HCT116 (cell line): ENCODE data around the gene PHF10. TPM values are rescaled to one million over a fixed set of nuclear protein-coding genes. Genes with fewer than 3 reads are reported as not detected.

Experiments used
- ATAC-seq: fragments of 200-7000 bp; cut with Tn5 transposase; 2 replicates; pipeline ENCODE4 v1.9.1; 2020; ENCODE audit warnings: mild to moderate bottlenecking, moderate library complexity
- BruUV-seq: library from RNA; stranded (reverse); fragments of 400-500 nt; replicated peaks from 2 replicates; lab custom pipeline; 2021; lab: Mats Ljungman, UMichigan
- CTCF ChIA-PET: fragments of 300-600 bp; sonication (Branson Sonifier 250); formaldehyde crosslinking; loops from one replicate; lab custom pipeline; 2021; ENCODE audit warnings: antibody characterized with exemption; lab: Charles Lee
- POLR2A ChIA-PET: fragments of 300-600, 350-600 bp; sonication (Branson Sonifier 250); formaldehyde crosslinking; loops from one replicate; lab custom pipeline; 2021; ENCODE audit warnings: antibody characterized with exemption; lab: Charles Lee
- RAD21 ChIA-PET, 2 experiments: fragments of 300-600 bp; sonication (Branson Sonifier 250); formaldehyde crosslinking; loops; one replicate each; lab custom pipeline; 2023; ENCODE audit warnings: low total read pairs in 2 of 2; ENCODE audit not compliant: uncharacterized antibody in 2 of 2, unreplicated experiment in 2 of 2, low non-redundant PET in 1 of 2; lab: Charles Lee
- DNase-seq: peaks from one replicate; pipeline ENCODE4 v3.0.0-alpha.2; 2010; ENCODE audit warnings: low read depth, low spot score
- H2AFZ ChIP-seq: fragments of 200-600 bp; shearing (Covaris generic), sonication (generic); 2 replicates; pipeline ENCODE4 v1.6.1; 2017; ENCODE audit warnings: low read depth, mixed run types, mixed read lengths, antibody characterized with exemption, low read length; ENCODE audit not compliant: poor library complexity, severe bottlenecking
- H3K27ac ChIP-seq: 2 replicates; pipeline ENCODE4 v1.5.1; 2012; ENCODE audit warnings: low read depth, low read length
- H3K27me3 ChIP-seq: fragments of 200-600 bp; sonication (generic); 2 replicates; pipeline ENCODE4 v1.6.1; 2016; ENCODE audit warnings: mixed run types, low read length, mixed read lengths; ENCODE audit not compliant: insufficient read depth
- H3K36me3 ChIP-seq, 2 experiments: fragments of 200-500 bp in 1 of 2; fragments of 200-600 bp in 1 of 2; sonication (Bioruptor generic) in 1 of 2; sonication (generic) in 1 of 2; 2 replicates each; pipeline versions ENCODE4 v1.5.1 to v1.6.1; 2014 to 2016; ENCODE audit warnings: low read length in 2 of 2, inconsistent platforms in 1 of 2, mixed read lengths in 1 of 2, mixed run types in 1 of 2; ENCODE audit not compliant: insufficient read depth in 2 of 2, control insufficient read depth in 1 of 2
- H3K4me1 ChIP-seq, 2 experiments: fragments of 200-600 bp in 1 of 2; sonication (generic) in 1 of 2; 2 replicates each; pipeline versions ENCODE4 v1.5.1 to v1.6.1; 2012 to 2017; ENCODE audit warnings: low read length in 2 of 2, inconsistent platforms in 1 of 2, mild to moderate bottlenecking in 1 of 2, mixed read lengths in 1 of 2, mixed run types in 1 of 2, moderate library complexity in 1 of 2; ENCODE audit not compliant: insufficient read depth in 2 of 2, control insufficient read depth in 1 of 2
- H3K4me2 ChIP-seq: fragments of 200-600 bp; sonication (generic); 2 replicates; pipeline ENCODE4 v1.6.1; 2017; ENCODE audit warnings: mixed run types, low read length, mixed read lengths
- H3K4me3 ChIP-seq, 2 experiments: fragments of 200-600 bp in 1 of 2; sonication (generic) in 1 of 2; replicated peaks in 1 of 2; 2 replicates each; pipeline ENCODE4 v1.5.1; 2011 to 2016; ENCODE audit warnings: low read length in 2 of 2, control low read depth in 1 of 2, low read depth in 1 of 2, mild to moderate bottlenecking in 1 of 2, mixed read lengths in 1 of 2, mixed run types in 1 of 2
- H3K79me2 ChIP-seq: fragments of 200-600 bp; sonication (generic); 2 replicates; pipeline ENCODE4 v1.6.1; 2017; ENCODE audit warnings: mild to moderate bottlenecking, mixed run types, low read length, moderate library complexity, mixed read lengths; ENCODE audit not compliant: insufficient read depth
- H3K9ac ChIP-seq: fragments of 200-600 bp; sonication (generic); 2 replicates; pipeline ENCODE4 v1.6.1; 2016; ENCODE audit warnings: low read length, mixed read lengths
- H3K9me2 ChIP-seq: fragments of 200-600 bp; sonication (generic), shearing (Covaris generic); 2 replicates; pipeline ENCODE4 v1.6.1; 2017; ENCODE audit warnings: mixed run types, mild to moderate bottlenecking, moderate library complexity; ENCODE audit not compliant: insufficient read depth
- H3K9me3 ChIP-seq, 2 experiments: fragments of 200-500 bp in 1 of 2; fragments of 200-600 bp in 1 of 2; sonication (Bioruptor generic) in 1 of 2; sonication (generic) in 1 of 2; 2 replicates each; pipeline ENCODE4 v1.6.1; 2014 to 2017; ENCODE audit warnings: low read length in 2 of 2, mixed read lengths in 2 of 2, inconsistent platforms in 1 of 2, low read depth in 1 of 2, mild to moderate bottlenecking in 1 of 2, mixed run types in 1 of 2, moderate library complexity in 1 of 2; ENCODE audit not compliant: control insufficient read depth in 1 of 2, insufficient read depth in 1 of 2
- H4K20me1 ChIP-seq: fragments of 200-600 bp; sonication (generic), shearing (Covaris generic); 2 replicates; pipeline ENCODE4 v1.6.1; 2017; ENCODE audit warnings: mixed run types, mild to moderate bottlenecking, moderate library complexity; ENCODE audit not compliant: insufficient read depth
- CBX3 ChIP-seq: IDR thresholded peaks from 2 replicates; pipeline ENCODE4 v1.6.1; 2012; ENCODE audit warnings: low read depth
- CEBPB ChIP-seq: IDR thresholded peaks from 2 replicates; pipeline ENCODE4 v1.6.1; 2012; ENCODE audit warnings: low read depth
- CTCF ChIP-seq, 3 experiments: fragments of 200-600 bp in 1 of 3; sonication (generic) in 1 of 3; IDR thresholded peaks in 2 of 3; conservative IDR thresholded peaks in 1 of 3; 2 replicates each; pipeline ENCODE4 v1.5.1; 2012 to 2017; ENCODE audit warnings: low read depth in 2 of 3, low read length in 2 of 3, antibody characterized with exemption in 1 of 3, borderline replicate concordance in 1 of 3, control low read depth in 1 of 3, mild to moderate bottlenecking in 1 of 3, mixed read lengths in 1 of 3, mixed run types in 1 of 3, moderate library complexity in 1 of 3; ENCODE audit not compliant: insufficient read depth in 1 of 3
- EGR1 ChIP-seq: IDR thresholded peaks from 2 replicates; pipeline ENCODE4 v1.6.1; 2012; ENCODE audit warnings: low read depth
- ELF1 ChIP-seq: IDR thresholded peaks from 2 replicates; pipeline ENCODE4 v1.6.1; 2012; ENCODE audit warnings: low read depth, borderline replicate concordance
- EZH2 ChIP-seq: fragments of 200-600 bp; sonication (generic); IDR thresholded peaks from 2 replicates; pipeline ENCODE4 v1.6.1; 2017; ENCODE audit warnings: antibody characterized with exemption, mixed run types
- EZH2phosphoT487 ChIP-seq: fragments of 200-600 bp; IDR thresholded peaks from 2 replicates; pipeline ENCODE4 v1.6.1; 2018; ENCODE audit warnings: antibody characterized with exemption, borderline replicate concordance
- FOSL1 ChIP-seq: IDR thresholded peaks from 2 replicates; pipeline ENCODE4 v1.6.1; 2012; ENCODE audit warnings: low read depth
- JUND ChIP-seq: IDR thresholded peaks from 2 replicates; pipeline ENCODE4 v1.6.1; 2012
- MAX ChIP-seq: IDR thresholded peaks from 2 replicates; pipeline ENCODE4 v1.6.1; 2012
- POLR2A ChIP-seq: IDR thresholded peaks from 2 replicates; pipeline ENCODE4 v1.7.0; 2011; ENCODE audit warnings: borderline replicate concordance; ENCODE audit not compliant: insufficient read depth, insufficient read length; ENCODE audit errors: extremely low read depth
- POLR2AphosphoS5 ChIP-seq: IDR thresholded peaks from 2 replicates; pipeline ENCODE4 v1.6.1; 2011; ENCODE audit warnings: mild to moderate bottlenecking, low read depth, low read length, moderate library complexity
- RAD21 ChIP-seq: IDR thresholded peaks from 2 replicates; pipeline ENCODE4 v1.6.1; 2012; ENCODE audit warnings: low read depth, mild to moderate bottlenecking
- REST ChIP-seq: IDR thresholded peaks from 2 replicates; pipeline ENCODE4 v1.6.1; 2012; ENCODE audit warnings: low read depth
- SP1 ChIP-seq: IDR thresholded peaks from 2 replicates; pipeline ENCODE4 v1.6.1; 2012; ENCODE audit warnings: low read depth
- SRF ChIP-seq: IDR thresholded peaks from 2 replicates; pipeline ENCODE4 v1.6.1; 2012; ENCODE audit warnings: low read depth
- YY1 ChIP-seq: IDR thresholded peaks from 2 replicates; pipeline ENCODE4 v1.6.1; 2011; ENCODE audit warnings: low read length, low read depth, moderate library complexity, mild to moderate bottlenecking; ENCODE audit not compliant: insufficient replicate concordance; ENCODE audit errors: extremely low read depth
- ZFX ChIP-seq: fragments of 450-650 bp; IDR thresholded peaks from 2 replicates; pipeline ENCODE4 v1.6.1; 2017
- ZNF274 ChIP-seq: fragments of 200-500 bp; sonication (Bioruptor generic); IDR thresholded peaks from 2 replicates; pipeline ENCODE4 v1.6.1; 2014; ENCODE audit warnings: mild to moderate bottlenecking, low read depth, low read length, inconsistent platforms
- intact Hi-C: fragments of 100-400 bp; cut with micrococcal nuclease; formaldehyde crosslinking; loops from 2 replicates; pipeline ENCODE4 v1.10.0; 2022
- total RNA-seq: library from RNA; stranded (reverse); gene quantifications from one replicate; pipeline ENCODE4 v1.2.1, GENCODE V29; 2021; ENCODE audit not compliant: unreplicated experiment
- TF ChIP-seq, protein P1 (sequence below): IDR thresholded peaks from 2 replicates; pipeline ENCODE4 v1.6.1; 2012

Gene PHF10
- total RNA-seq, 1 experiment from 2014 or later: 45.5 TPM

DNA sequence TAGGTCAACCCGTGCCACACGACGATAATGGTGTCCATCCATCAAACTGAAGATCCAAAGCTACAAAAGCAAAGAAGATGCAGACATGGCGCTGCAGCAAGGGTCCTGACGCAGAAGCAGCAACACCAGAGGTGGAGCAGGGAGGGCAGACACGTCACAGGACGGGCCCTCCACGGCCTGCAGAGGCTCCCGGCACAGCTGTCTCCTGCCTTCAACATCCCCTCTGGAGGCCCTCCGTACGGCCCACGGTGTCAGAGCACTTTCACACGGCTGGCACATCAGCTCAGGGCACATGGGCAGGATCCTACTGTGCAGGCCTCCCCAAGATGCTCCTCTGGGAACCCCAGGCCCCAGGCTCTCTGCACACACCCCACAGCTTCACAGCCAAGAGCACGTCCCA lies 60.1 kb downstream of the PHF10 start:
- Histone ChIP-seq H3K27ac (no peak overlapping the region), H3K9me2 (no peaks in the 10 kb centered on the region), H3K4me2 (no peak overlapping the region), H3K36me3 (peaks cover 12 to 20% of the 10 kb centered on the region in 2 experiments; a peak in 3 of 4 replicates), H3K9ac (no peak overlapping the region), H3K4me1 (no peaks in the 10 kb centered on the region), H3K27me3 (no peaks in the 10 kb centered on the region), H2AFZ (no peak overlapping the region), H3K4me3 (no peak overlapping the region), H4K20me1 (no peaks in the 10 kb centered on the region), H3K9me3 (no peaks in the 10 kb centered on the region), H3K79me2 (no peaks in the 10 kb centered on the region)
- ATAC-seq: no peak
- no peak for TF ChIP-seq SP1
- no peak for TF ChIP-seq POLR2A
- no peak for TF ChIP-seq POLR2AphosphoS5
- no peak for TF ChIP-seq FOSL1
- TF ChIP-seq ZFX: no peak
- TF ChIP-seq YY1: no peak
- TF ChIP-seq EGR1: no peak
- no peak for TF ChIP-seq ZNF274
- TF ChIP-seq MAX: no peak
- TF ChIP-seq REST: no peak
- TF ChIP-seq EZH2phosphoT487: no peak
- TF ChIP-seq SRF: no peak
- no peak for TF ChIP-seq ELF1
- no peak for TF ChIP-seq EZH2
- TF ChIP-seq CBX3: no peak
- TF ChIP-seq, protein P1, sequence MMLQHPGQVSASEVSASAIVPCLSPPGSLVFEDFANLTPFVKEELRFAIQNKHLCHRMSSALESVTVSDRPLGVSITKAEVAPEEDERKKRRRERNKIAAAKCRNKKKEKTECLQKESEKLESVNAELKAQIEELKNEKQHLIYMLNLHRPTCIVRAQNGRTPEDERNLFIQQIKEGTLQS: no peak
- TF ChIP-seq CTCF (IDR thresholded peaks at IDR 0.05 in 2 of 3, conservative IDR thresholded peaks at IDR 0.05 in 1 of 3; ENCODE audit: borderline replicate concordance in 1 of 3, insufficient read depth in 1 of 3, low read depth in 2 of 3, low read length in 2 of 3): no peak
- no peak for TF ChIP-seq RAD21
- TF ChIP-seq CEBPB: no peak
- no peak for TF ChIP-seq JUND
- BruUV-seq: no TSS peak
- RAD21 ChIA-PET: no interaction called here
- intact Hi-C loops: no loop called here
- no peak for DNase-seq
- POLR2A ChIA-PET: no interaction called here
- CTCF ChIA-PET: no interaction called here
